GM23248 (cell line): Measurements from ENCODE around the gene RFX8. TPM values are rescaled to one million over a fixed set of nuclear protein-coding genes. Genes with fewer than 3 reads are reported as not detected.
A peak's percentile ranks its signal among the peaks of the same experiment; 100 is the strongest.

Source experiments
- DNase-seq: peaks from one replicate; pipeline ENCODE4 v3.0.0-alpha.2; 2015
- H2AFZ ChIP-seq: fragments of 200-600 bp; sonication (generic); 2 replicates; pipeline ENCODE4 v1.6.1; 2016; ENCODE audit warnings: antibody characterized with exemption
- H3F3A ChIP-seq: fragments of 200-600 bp; sonication (generic); 2 replicates; pipeline ENCODE4 v1.6.1; 2016; ENCODE audit warnings: mild to moderate bottlenecking, antibody characterized with exemption, mixed run types; ENCODE audit not compliant: insufficient read depth
- H3K27ac ChIP-seq: fragments of 200-600 bp; sonication (generic); 2 replicates; pipeline ENCODE4 v1.5.1; 2016; ENCODE audit warnings: mild to moderate bottlenecking
- H3K27me3 ChIP-seq: fragments of 200-600 bp; sonication (generic); replicated peaks from 2 replicates; pipeline ENCODE4 v1.6.1; 2016; ENCODE audit warnings: mild to moderate bottlenecking; ENCODE audit not compliant: insufficient read depth
- H3K36me3 ChIP-seq: fragments of 200-600 bp; sonication (generic); 2 replicates; pipeline ENCODE4 v1.6.1; 2016; ENCODE audit warnings: low read depth, mild to moderate bottlenecking
- H3K4me1 ChIP-seq: fragments of 200-600 bp; sonication (generic); 2 replicates; pipeline ENCODE4 v1.6.1; 2016; ENCODE audit warnings: mild to moderate bottlenecking; ENCODE audit not compliant: insufficient read depth
- H3K4me2 ChIP-seq: fragments of 200-600 bp; sonication (generic); one replicate; pipeline ENCODE4 v1.6.1; 2016; ENCODE audit warnings: mild to moderate bottlenecking; ENCODE audit not compliant: unreplicated experiment
- H3K4me3 ChIP-seq: fragments of 200-600 bp; sonication (generic); 2 replicates; pipeline ENCODE4 v1.5.1; 2016; ENCODE audit warnings: mild to moderate bottlenecking
- H3K79me2 ChIP-seq: fragments of 200-600 bp; sonication (generic); 2 replicates; pipeline ENCODE4 v1.6.1; 2016; ENCODE audit warnings: mild to moderate bottlenecking; ENCODE audit not compliant: insufficient read depth
- H3K9ac ChIP-seq: fragments of 200-600 bp; sonication (generic); 2 replicates; pipeline ENCODE4 v1.6.1; 2016; ENCODE audit warnings: mild to moderate bottlenecking
- H3K9me2 ChIP-seq: fragments of 200-600 bp; sonication (generic); 2 replicates; pipeline ENCODE4 v1.6.1; 2016; ENCODE audit warnings: mixed run types, mild to moderate bottlenecking, moderate library complexity; ENCODE audit not compliant: insufficient read depth
- H3K9me3 ChIP-seq: fragments of 200-600 bp; sonication (generic); one replicate; pipeline ENCODE4 v1.6.1; 2017; ENCODE audit warnings: low read depth
- H4K20me1 ChIP-seq: fragments of 200-600 bp; sonication (generic); 2 replicates; pipeline ENCODE4 v1.6.0; 2016; ENCODE audit not compliant: insufficient read depth
- EZH2 ChIP-seq: fragments of 200-600 bp; sonication (generic); IDR thresholded peaks from 2 replicates; pipeline ENCODE4 v1.6.1; 2018; ENCODE audit warnings: antibody characterized with exemption, mild to moderate bottlenecking; ENCODE audit not compliant: insufficient read depth, poor library complexity, severe bottlenecking
- EZH2phosphoT487 ChIP-seq: fragments of 200-600 bp; sonication (generic); IDR thresholded peaks from 2 replicates; pipeline ENCODE4 v1.6.1; 2018; ENCODE audit warnings: antibody characterized with exemption, moderate library complexity, mild to moderate bottlenecking, low read depth; ENCODE audit not compliant: insufficient read depth
- WGBS, 2 experiments: methylation state at CpG; one replicate each; pipeline ENCODE4 v1.1.6; 2015 to 2017; ENCODE audit warnings: low lambda C conversion rate in 2 of 2, low coverage in 1 of 2; ENCODE audit errors: missing lambda C conversion rate in 2 of 2; 5-methylcytosine and 5-hydroxymethylcytosine counted together
- in situ Hi-C: fragments of 300-500 bp; cut with MboI; formaldehyde crosslinking; loops from 2 replicates; pipeline ENCODE4 v1.15.0; 2020
- polyA plus RNA-seq: library from polyadenylated mRNA; unstranded; fragments of >200 nt; fragmentation: Nextera tagmentation; extraction: Ambion mirVana; gene quantifications from 2 replicates; pipeline ENCODE4 v1.2.1, GENCODE V29; 2016
- total RNA-seq: library from RNA; depleted of rRNA; stranded (reverse); fragments of >200 nt; shearing (Covaris generic); gene quantifications from 2 replicates; pipeline ENCODE4 v1.2.3, GENCODE V29; 2014

RFX8 gene
- total and polyA plus RNA-seq, 2 experiments from 2014 or later: 5.9 to 6.4 TPM

GRCh38 chr2:101396316-101396717 is 78.6 kb downstream of the RFX8 start:
- Histone ChIP-seq H3K36me3 (no peaks in the 10 kb centered on the region), H3K27me3 (no peaks in the 10 kb centered on the region), H3K9me3 (no peaks in the 10 kb centered on the region), H3K4me3 (no peak overlapping the region), H2AFZ (peak overlapping the region; percentile 61), H3K9ac (peak overlapping the region; percentile 68), H3K9me2 (no peaks in the 10 kb centered on the region), H3K79me2 (no peaks in the 10 kb centered on the region), H3K27ac (peak overlapping the region; percentile 91), H3F3A (peaks cover 26% of the 10 kb centered on the region), H3K4me1 (peaks cover 18% of the 10 kb centered on the region), H4K20me1 (no peaks in the 10 kb centered on the region), H3K4me2 (peak overlapping the region; percentile 41)
- in situ Hi-C loops: no loop called here
- 0% methylated on average over 2 of the region's 2 CpGs for WGBS, 2 experiments
- peak; percentile 96 for DNase-seq
- TF ChIP-seq EZH2phosphoT487 (no peak), EZH2 (no peak)

DNA sequence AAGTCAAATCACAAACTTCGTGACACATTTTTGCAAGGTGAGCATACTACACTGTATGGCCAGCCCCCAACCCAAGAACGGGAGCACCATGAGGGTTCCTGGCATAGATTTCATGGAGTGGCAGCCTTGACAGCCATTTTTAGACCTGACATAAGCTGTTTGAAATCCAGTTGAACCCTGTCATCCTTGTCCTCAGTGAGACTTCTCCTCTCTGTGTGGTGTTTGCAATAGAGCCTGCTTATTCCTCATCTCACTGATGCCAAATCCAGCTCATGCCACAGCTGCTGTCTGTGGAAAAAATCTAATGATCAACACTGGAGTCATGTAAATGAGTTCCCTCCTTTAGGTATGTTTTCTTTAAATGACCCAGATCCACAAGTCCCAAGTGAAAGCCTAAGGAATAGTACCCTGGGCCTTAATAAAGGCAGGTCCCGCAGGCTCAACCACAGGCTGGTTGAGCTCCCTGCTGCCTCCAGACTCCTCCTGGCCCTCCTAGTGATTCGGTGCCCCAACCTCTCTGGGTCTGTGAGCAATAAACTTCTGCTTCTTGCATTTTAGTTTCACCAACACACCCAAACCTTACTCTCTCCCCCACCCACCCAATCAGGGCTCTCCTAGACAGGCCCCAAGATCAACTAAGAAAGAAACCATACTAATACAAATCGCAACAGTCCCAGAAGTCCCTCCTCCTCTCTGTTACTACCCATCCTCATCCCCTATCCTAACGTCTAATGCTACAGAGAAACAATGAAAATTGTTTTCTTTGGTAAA is 79.2 kb downstream of the RFX8 start:
- no peaks in the 10 kb centered on the region for H4K20me1 ChIP-seq
- peak; percentile 39 for DNase-seq
- H3K4me3 ChIP-seq: no peak overlapping the region
- 75 to 82% methylated on average over 6 of the region's 6 CpGs for WGBS, 2 experiments
- peak overlapping the region; percentile 41 for H3K4me2 ChIP-seq
- peak overlapping the region; percentile 61 for H2AFZ ChIP-seq
- H3K4me1 ChIP-seq: peaks cover 18% of the 10 kb centered on the region
- peaks cover 26% of the 10 kb centered on the region for H3F3A ChIP-seq
- no peaks in the 10 kb centered on the region for H3K9me2 ChIP-seq
- H3K27me3 ChIP-seq: no peaks in the 10 kb centered on the region
- peak overlapping the region; percentile 91 for H3K27ac ChIP-seq
- H3K79me2 ChIP-seq: no peaks in the 10 kb centered on the region
- H3K9me3 ChIP-seq: no peaks in the 10 kb centered on the region
- in situ Hi-C loops: no loop called here
- H3K9ac ChIP-seq: peak overlapping the region; percentile 68
- no peaks in the 10 kb centered on the region for H3K36me3 ChIP-seq
- no peak for TF ChIP-seq EZH2phosphoT487
- TF ChIP-seq EZH2: no peak

GRCh38 chr2:101388232-101388631 is 86.7 kb downstream of the RFX8 start:
- Histone ChIP-seq H3K79me2 (no peaks in the 10 kb centered on the region), H3K9me3 (no peaks in the 10 kb centered on the region), H3K36me3 (no peaks in the 10 kb centered on the region), H3F3A (peaks cover 12% of the 10 kb centered on the region; the same call in 1 of the 2 replicates), H3K9ac (no peak overlapping the region), H3K4me2 (no peak overlapping the region), H3K9me2 (no peaks in the 10 kb centered on the region), H3K4me3 (no peak overlapping the region), H3K4me1 (0 out of 2 replicates have a peak, but pooled peaks cover 4% of the 10 kb centered on the region), H2AFZ (no peak overlapping the region), H3K27ac (no peak overlapping the region), H3K27me3 (peaks cover 13% of the 10 kb centered on the region), H4K20me1 (0 out of 2 replicates have a peak, but pooled peaks cover 2% of the 10 kb centered on the region)
- no peak for TF ChIP-seq EZH2phosphoT487
- TF ChIP-seq EZH2: no peak
- in situ Hi-C loops: no loop called here
- DNase-seq: peak; percentile 67
- WGBS, 2 experiments: 32 to 38% methylated on average over 4 of the region's 4 CpGs

DNA sequence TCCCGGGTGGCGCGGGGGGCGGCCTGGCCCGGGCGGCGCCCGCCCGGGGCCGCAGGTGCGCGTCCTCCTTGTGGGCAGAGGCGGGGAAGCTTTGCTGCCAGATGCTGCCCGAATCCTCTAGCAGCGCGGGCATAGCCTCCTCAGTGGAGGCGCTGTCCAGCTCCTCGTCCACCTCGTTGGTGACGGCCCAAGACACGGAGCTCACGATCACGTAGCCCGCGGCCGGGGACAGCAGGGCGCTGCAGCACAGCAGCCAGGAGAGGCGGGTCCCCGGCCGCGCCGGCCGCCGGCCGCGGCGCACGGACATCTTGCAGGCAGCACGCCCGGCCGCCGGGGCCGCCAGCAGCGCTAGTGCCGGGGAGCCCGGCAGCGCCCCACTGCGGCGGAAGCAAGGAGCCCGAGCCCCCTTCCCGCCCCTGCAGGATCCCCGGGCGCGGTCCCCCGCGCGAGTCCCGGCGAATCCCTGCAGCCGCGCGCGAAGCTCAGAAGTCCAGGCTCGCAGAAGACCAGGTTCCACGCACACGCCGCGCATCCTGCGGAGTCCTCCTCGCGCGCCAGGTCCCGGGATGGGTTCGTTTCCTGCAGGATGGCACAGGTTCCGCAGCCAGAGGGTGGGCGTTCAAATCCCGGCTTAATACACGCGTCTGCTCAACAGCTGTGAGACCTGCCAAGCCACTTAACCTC is 87.6 kb downstream of the RFX8 start, which contains the start of gene CREG2:
CREG2 (minus strand) TSS at position 353 of the 684 bp plus-strand sequence; CDS start at position 307, 46 bp downstream.
- 1 to 2% methylated on average over 50 to 72 of the region's 79 CpGs for WGBS, 2 experiments
- in situ Hi-C loops: no loop called here
- Histone ChIP-seq H3K27ac (no peak within 1 kb of the TSS), H3F3A (peaks cover 12% of the 10 kb centered on the region; the same call in 1 of the 2 replicates), H3K9me2 (no peaks in the 10 kb centered on the region), H3K4me2 (peak within 1 kb of the TSS; percentile 77), H2AFZ (peak within 1 kb of the TSS; percentile 79), H3K79me2 (no peaks in the 10 kb centered on the region), H3K9me3 (no peaks in the 10 kb centered on the region), H3K9ac (no peak within 1 kb of the TSS), H4K20me1 (0 out of 2 replicates have a peak, but pooled peaks cover 2% of the 10 kb centered on the region), H3K36me3 (no peaks in the 10 kb centered on the region), H3K4me1 (0 out of 2 replicates have a peak, but pooled peaks cover 4% of the 10 kb centered on the region), H3K27me3 (peaks cover 13% of the 10 kb centered on the region), H3K4me3 (peak within 1 kb of the TSS; percentile 69)
- peak; percentile 82 for DNase-seq
- TF ChIP-seq EZH2phosphoT487: no peak
- TF ChIP-seq EZH2: no peak
